ENCODE measurements around the gene GSG1L.

GRCh38 chr16:28059841-28060575 lies 3.5 kb downstream of the GSG1L start:
- TF ChIP-seq CTCF (optimal IDR thresholded peaks at IDR 0.05 in 1 of 3, IDR thresholded peaks at IDR 0.05 in 1 of 3, conservative IDR thresholded peaks at IDR 0.05 in 1 of 3; ENCODE audit: extremely low read depth in 1 of 3, insufficient read depth in 2 of 3, low read length in 3 of 3) = no peak
- TF ChIP-seq EZH2 (IDR thresholded peaks at IDR 0.05; ENCODE audit: low read length) = no peak

Data from keratinocyte (primary cell).